Measurements from ENCODE around the gene SAXO1. TPM values are rescaled to one million over a fixed set of nuclear protein-coding genes. Genes with fewer than 3 reads are reported as not detected.
"Not testable (repeated sequence)": the region's sequence is repeated elsewhere in the genome, so short reads cannot be mapped to it uniquely, and the experiment has no call there.

SAXO1 gene
- total RNA-seq, 2 donors from 2014 or later, result not detected

GRCh38 chr9:18941060-18941740 lies 91.8 kb downstream of the SAXO1 start:
- Histone ChIP-seq H3K27me3 (no peaks in the 10 kb centered on the region), H3K9me3 (no peaks in the 10 kb centered on the region), H3K4me1 (no peaks in the 10 kb centered on the region), H3K36me3 (replicated peaks in 1 of 2; ENCODE audit: insufficient read depth in 1 of 2, low read depth in 2 of 2) (no peaks in the 10 kb centered on the region), H3K4me3 (no peak overlapping the region), H3K27ac (no peak overlapping the region)
- TF ChIP-seq, protein P1, sequence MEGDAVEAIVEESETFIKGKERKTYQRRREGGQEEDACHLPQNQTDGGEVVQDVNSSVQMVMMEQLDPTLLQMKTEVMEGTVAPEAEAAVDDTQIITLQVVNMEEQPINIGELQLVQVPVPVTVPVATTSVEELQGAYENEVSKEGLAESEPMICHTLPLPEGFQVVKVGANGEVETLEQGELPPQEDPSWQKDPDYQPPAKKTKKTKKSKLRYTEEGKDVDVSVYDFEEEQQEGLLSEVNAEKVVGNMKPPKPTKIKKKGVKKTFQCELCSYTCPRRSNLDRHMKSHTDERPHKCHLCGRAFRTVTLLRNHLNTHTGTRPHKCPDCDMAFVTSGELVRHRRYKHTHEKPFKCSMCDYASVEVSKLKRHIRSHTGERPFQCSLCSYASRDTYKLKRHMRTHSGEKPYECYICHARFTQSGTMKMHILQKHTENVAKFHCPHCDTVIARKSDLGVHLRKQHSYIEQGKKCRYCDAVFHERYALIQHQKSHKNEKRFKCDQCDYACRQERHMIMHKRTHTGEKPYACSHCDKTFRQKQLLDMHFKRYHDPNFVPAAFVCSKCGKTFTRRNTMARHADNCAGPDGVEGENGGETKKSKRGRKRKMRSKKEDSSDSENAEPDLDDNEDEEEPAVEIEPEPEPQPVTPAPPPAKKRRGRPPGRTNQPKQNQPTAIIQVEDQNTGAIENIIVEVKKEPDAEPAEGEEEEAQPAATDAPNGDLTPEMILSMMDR (IDR thresholded peaks at IDR 0.05), result no peak
- no peak for TF ChIP-seq POLR2A (IDR thresholded peaks at IDR 0.05)
- DNase-seq (no peak), ATAC-seq (no peak)
- 82 to 89% methylated on average over 8 of the region's 8 CpGs for WGBS, 2 donors
- intact Hi-C loops (cut with DNase I), result no loop called here

GRCh38 chr9:18939943-18940342 lies 93.1 kb downstream of the SAXO1 start:
- ATAC-seq (no peak), DNase-seq (no peak)
- TF ChIP-seq POLR2A (IDR thresholded peaks at IDR 0.05), result no peak
- TF ChIP-seq, protein P1 (IDR thresholded peaks at IDR 0.05), result no peak
- Histone ChIP-seq H3K4me3 (no peak overlapping the region), H3K27ac (no peak overlapping the region), H3K4me1 (no peaks in the 10 kb centered on the region), H3K36me3 (replicated peaks in 1 of 2; ENCODE audit: insufficient read depth in 1 of 2, low read depth in 2 of 2) (no peaks in the 10 kb centered on the region), H3K9me3 (no peaks in the 10 kb centered on the region), H3K27me3 (no peaks in the 10 kb centered on the region)
- intact Hi-C loops (cut with DNase I), result no loop called here
- 69 to 82% methylated on average over 5 of the region's 5 CpGs for WGBS, 2 donors

GRCh38 chr9:18936094-18936871 lies 96.7 kb downstream of the SAXO1 start:
- ATAC-seq, result no peak

GRCh38 chr9:18935541-18935940 lies 97.5 kb downstream of the SAXO1 start:
- no peaks in the 10 kb centered on the region for H3K27me3 ChIP-seq
- intact Hi-C loops (cut with DNase I), result no loop called here
- H3K9me3 ChIP-seq, result no peaks in the 10 kb centered on the region
- no peak overlapping the region for H3K27ac ChIP-seq
- H3K36me3 ChIP-seq (replicated peaks in 1 of 2; ENCODE audit: insufficient read depth in 1 of 2, low read depth in 2 of 2), result no peaks in the 10 kb centered on the region
- no peak for DNase-seq
- TF ChIP-seq, protein P1 (IDR thresholded peaks at IDR 0.05), result no peak
- no peak for TF ChIP-seq POLR2A (IDR thresholded peaks at IDR 0.05)
- no peaks in the 10 kb centered on the region for H3K4me1 ChIP-seq
- H3K4me3 ChIP-seq, result no peak overlapping the region
- 40 to 44% methylated on average over 2 of the region's 2 CpGs for WGBS, 2 donors
- ATAC-seq, result no peak

More at GRCh38 chr9:18936094-18936871, 96.7 kb downstream of the SAXO1 start:
- intact Hi-C loops (cut with DNase I), result no loop called here
- H3K36me3 ChIP-seq (replicated peaks in 1 of 2; ENCODE audit: insufficient read depth in 1 of 2, low read depth in 2 of 2), result no peaks in the 10 kb centered on the region
- H3K9me3 ChIP-seq, result no peaks in the 10 kb centered on the region
- no peak for DNase-seq
- H3K27ac ChIP-seq, result no peak overlapping the region
- 43 to 59% methylated on average over 7 of the region's 7 CpGs for WGBS, 2 donors
- H3K4me1 ChIP-seq, result no peaks in the 10 kb centered on the region
- no peak for TF ChIP-seq POLR2A (IDR thresholded peaks at IDR 0.05)
- TF ChIP-seq, protein P1 (IDR thresholded peaks at IDR 0.05), result no peak
- H3K27me3 ChIP-seq, result no peaks in the 10 kb centered on the region
- H3K4me3 ChIP-seq, result no peak overlapping the region

DNA sequence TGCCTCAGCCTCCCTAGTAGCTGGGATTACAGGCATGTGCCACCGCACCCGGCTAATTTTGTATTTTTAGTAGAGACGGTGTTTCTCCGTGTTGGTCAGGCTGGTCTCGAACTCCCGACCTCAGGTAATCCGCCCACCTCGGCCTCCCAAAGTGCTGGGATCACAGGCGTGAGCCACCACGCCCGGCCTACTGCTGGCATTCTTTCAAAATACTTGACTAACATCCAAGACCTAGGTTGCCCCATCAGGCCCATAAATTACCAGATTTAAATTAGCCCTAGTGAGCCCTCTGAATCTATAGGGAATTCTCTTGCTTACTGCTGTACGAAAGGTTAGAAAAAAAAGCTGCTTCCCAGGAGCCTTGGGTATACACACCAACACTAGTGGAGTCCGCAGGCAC lies 102.4 kb downstream of the SAXO1 start:
- WGBS, 2 donors, result 77 to 85% methylated on average over 13 of the region's 13 CpGs
- intact Hi-C loops (cut with DNase I), result not testable (repeated sequence)

More for the DNA sequence above, 102.4 kb downstream of the SAXO1 start:
- H3K27me3 ChIP-seq; H3K4me1 ChIP-seq; H3K27ac ChIP-seq; H3K4me3 ChIP-seq; ATAC-seq; H3K36me3 ChIP-seq (replicated peaks in 1 of 2; ENCODE audit: insufficient read depth in 1 of 2, low read depth in 2 of 2); DNase-seq; H3K9me3 ChIP-seq: not testable (repeated sequence)

Measured in body of pancreas (tissue), 4 donors.